Astrocyte (in vitro differentiated cells and primary cell): ENCODE measurements around the gene DDX25.

Experiments
- EZH2 ChIP-seq: IDR thresholded peaks from 2 replicates; pipeline ENCODE4 v1.6.1; 2012; ENCODE audit warnings: mild to moderate bottlenecking, low read length, inconsistent platforms; ENCODE audit not compliant: insufficient read depth
- TF ChIP-seq, protein P1 (sequence below): IDR thresholded peaks from 2 replicates; pipeline ENCODE4 v1.5.1; 2011; ENCODE audit warnings: low read depth, mild to moderate bottlenecking, inconsistent platforms, low read length, moderate library complexity; ENCODE audit not compliant: insufficient read depth

DNA sequence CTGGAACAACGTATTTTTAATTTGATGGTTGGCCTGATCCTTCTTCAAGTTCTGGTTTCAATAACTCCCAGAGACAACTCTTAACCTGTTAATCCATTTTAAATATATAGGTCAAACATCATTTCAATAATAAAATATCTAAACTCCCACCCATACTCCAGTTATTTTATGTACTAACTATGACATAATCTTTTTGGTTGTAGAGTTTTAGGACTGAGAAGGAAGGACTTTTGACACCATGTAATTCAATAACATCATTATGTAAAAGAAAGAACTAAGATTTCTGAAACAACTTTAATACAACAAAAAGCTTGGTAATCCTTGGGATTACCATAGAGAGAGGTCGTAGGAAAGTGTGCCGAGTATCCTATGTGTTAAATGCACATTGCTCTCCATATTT, 73.0 kb downstream of the DDX25 start:
- TF ChIP-seq, protein P1, sequence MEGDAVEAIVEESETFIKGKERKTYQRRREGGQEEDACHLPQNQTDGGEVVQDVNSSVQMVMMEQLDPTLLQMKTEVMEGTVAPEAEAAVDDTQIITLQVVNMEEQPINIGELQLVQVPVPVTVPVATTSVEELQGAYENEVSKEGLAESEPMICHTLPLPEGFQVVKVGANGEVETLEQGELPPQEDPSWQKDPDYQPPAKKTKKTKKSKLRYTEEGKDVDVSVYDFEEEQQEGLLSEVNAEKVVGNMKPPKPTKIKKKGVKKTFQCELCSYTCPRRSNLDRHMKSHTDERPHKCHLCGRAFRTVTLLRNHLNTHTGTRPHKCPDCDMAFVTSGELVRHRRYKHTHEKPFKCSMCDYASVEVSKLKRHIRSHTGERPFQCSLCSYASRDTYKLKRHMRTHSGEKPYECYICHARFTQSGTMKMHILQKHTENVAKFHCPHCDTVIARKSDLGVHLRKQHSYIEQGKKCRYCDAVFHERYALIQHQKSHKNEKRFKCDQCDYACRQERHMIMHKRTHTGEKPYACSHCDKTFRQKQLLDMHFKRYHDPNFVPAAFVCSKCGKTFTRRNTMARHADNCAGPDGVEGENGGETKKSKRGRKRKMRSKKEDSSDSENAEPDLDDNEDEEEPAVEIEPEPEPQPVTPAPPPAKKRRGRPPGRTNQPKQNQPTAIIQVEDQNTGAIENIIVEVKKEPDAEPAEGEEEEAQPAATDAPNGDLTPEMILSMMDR: no peak
- no peak for TF ChIP-seq EZH2
